ENCODE results near the gene ADORA2A.

The ADORA2A gene

DNA sequence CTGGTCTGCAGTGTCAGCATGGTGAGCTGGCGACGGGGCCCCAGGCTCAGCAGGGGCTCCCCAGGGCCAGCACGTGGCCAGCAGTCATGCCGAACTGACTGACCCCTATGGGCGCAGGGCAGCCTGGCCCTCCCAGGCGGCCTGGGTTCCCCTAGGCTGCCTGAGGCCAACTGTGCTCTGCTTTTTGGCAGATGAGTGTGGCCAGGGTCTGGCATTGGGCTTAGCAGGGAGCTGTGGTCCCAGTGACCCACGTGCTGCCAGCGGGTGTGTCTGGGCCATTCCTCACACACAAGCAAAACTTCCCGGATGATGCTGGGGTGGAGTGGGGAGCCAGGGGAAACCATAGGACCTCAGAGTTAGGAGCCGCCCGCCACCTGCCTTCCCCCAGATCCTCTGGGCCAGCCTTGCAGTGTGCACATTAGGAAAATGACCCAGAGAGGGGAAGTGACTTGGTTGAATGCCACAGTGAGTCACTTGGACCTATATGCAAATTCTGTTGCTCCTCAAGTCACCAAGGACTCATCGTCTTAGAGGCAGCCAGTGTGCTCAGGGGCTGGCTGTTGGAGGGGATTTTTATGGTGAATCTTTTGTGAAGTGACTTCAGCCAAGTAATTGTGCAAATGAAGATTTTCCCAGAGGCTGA lies 6.5 kb downstream of the ADORA2A start:
- no peak for DNase-seq

DNA sequence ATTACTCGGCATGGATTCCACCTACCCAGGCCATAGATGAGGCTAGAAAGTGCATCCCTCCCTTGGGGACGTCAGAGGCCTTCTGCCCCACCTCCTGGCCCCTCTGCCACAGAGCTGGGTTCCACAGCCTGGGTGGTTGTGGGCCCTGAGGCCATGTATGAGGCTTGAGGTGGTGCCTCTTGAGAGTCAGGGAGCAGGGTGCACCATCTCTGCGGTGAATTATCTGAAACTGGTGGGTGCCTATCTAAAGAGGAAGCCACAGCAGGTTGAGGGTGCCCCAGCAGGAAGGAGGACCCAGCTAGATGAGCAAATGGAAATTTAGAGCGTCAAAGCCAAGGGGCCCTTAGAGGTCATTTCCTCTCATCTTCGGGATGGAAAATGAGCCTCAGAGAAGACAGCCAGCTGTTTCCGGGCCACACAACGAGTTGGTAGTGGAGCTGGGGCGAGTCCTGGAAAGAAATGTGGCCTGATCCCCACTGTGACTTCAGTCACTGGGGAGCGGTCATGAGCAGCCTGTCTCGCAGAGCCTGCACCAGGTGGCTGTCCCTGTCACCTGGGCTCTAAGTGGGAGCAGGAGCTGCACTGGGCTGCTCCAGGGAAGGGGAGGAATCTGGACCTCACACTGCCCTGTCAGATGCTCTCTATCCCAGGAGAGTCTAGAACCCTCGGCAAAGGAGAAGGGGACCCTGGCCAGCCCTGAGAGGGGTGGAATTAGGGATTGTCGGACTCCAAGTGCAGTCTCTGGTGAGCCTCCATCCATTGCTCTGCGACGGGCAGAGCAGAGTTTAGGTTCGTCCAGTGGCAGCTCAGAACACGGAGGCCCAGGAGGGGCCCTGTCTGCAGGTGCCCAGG lies 7.3 kb downstream of the ADORA2A start:
- peak; percentile 41 for DNase-seq

DNA sequence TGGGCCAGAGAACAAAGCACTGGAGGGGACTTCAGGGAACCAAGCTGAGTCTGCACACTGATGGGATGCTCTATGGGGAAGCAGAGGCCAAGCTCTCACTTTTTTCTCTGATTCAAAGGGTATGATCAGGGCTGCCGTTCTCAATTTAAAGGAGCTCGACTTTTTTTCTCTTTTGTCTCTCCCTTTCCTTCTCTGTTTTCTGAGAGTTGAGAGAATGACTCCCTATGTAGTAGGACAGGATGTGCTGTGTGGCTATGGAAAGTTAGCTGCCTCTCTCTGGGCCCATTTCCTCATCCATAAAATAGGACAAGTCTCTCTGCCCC lies 7.9 kb downstream of the ADORA2A start:
- no peak for DNase-seq

DNA sequence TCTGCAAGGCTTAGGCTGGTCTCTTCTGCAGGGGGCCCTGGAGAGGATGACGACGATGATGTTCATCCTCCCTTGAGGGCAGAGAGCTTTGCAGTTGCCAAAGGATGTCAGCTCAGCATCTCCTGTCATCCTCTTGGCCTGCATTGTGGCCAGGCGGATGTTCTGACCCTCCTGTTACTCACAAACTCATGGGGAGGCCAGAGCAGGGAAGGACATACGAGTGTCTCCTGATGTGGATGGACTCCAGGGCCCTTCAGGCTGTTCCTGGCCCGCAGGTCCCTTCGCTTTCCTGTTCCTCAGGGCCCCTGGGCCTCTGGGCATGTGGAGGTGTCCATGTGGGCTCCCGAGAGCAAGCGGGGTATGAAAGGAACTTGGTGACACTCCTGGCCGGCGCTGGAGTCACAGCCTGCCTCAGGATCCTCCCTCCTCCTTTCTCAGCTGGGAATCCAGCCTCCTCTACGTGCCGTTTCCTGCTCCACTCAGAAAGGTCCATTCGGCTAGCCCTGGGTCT lies 8.5 kb downstream of the ADORA2A start:
- DNase-seq, result no peak

DNA sequence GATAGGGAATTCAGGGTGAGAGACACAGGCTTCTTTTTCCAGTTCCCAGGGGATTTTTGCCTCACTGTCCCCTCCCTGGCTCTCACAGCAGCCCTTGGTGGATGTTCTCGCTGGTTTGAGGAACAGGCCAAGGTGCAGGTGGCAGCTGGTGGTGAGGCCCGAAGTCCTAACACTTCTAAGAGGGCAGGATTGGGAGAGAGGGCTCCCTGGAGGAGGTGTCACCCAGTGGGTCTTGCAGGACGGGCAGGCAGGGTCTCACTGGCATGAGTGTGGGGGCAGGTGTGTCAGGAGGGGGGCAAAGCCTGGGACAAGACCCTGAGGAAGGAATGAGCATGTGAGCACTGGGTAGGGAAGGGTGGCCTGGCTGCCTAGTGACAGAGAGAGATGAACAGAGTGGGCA lies 9.2 kb downstream of the ADORA2A start:
- DNase-seq, result no peak

DNA sequence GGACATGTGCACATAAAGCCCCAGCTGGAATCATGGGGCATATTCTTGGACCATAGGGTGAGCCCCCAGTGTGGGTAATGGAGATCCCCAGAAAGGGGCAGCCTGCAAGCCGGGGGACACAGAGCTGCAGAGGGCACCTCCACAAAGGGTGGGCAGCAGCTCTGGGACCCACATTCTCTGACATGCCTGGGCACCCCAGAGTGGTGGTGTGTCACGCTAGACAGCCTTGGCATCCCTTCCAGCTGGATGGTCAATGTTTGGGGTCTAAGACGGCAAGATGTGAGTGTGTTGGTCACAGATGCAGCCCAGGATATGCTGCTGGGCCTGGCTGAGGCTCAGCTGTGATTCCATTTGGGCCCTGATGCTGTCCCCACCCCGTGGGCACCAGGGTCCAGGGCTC lies 9.7 kb downstream of the ADORA2A start:
- DNase-seq, result no peak

DNA sequence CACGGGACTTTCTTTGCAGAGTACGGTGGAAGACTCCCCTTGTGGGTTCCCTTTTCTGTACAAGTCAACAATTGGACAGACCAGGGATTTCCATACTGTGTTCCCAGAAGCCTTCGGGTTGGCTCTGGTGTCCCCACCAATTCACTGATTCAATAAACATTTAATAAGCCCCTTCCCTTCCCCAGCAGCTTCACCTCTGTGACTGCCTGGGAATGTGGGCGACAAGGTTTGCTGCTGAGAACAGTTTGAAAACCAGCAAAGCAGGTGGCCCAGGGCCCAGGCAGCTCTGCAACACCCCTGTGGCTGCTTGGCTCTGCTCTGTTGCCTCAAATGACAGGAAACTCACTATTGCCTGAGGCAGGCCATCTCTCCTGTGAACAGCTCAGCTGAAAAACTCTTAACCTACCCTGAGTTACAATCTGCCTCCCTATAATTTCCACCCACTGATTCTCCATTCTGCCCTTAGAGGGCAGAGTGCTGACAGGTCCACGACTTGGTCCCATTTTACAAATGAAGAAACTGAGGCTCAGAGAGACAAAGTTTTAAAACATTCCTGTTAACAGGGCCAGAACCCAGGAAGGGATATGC lies 10.4 kb downstream of the ADORA2A start:
- no peak for DNase-seq

DNA sequence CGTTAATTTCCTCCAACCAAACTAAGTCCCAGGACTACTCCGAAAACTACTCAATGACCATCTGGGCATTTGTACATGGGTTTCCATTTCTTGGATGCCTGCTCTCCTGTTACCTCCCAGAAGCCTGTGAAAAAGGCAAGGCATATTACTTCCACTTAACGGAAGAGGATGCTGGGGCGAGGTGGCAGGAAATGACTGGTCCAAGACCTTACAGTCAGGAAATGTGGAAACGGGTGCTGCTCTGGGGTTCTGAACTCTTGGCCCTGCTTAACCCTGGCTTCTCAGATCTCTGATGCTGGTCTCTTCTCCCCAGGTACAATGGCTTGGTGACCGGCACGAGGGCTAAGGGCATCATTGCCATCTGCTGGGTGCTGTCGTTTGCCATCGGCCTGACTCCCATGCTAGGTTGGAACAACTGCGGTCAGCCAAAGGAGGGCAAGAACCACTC lies 12.9 kb downstream of the ADORA2A start:
- no peak for DNase-seq

DNA sequence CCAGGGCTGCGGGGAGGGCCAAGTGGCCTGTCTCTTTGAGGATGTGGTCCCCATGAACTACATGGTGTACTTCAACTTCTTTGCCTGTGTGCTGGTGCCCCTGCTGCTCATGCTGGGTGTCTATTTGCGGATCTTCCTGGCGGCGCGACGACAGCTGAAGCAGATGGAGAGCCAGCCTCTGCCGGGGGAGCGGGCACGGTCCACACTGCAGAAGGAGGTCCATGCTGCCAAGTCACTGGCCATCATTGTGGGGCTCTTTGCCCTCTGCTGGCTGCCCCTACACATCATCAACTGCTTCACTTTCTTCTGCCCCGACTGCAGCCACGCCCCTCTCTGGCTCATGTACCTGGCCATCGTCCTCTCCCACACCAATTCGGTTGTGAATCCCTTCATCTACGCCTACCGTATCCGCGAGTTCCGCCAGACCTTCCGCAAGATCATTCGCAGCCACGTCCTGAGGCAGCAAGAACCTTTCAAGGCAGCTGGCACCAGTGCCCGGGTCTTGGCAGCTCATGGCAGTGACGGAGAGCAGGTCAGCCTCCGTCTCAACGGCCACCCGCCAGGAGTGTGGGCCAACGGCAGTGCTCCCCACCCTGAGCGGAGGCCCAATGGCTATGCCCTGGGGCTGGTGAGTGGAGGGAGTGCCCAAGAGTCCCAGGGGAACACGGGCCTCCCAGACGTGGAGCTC lies 13.5 kb downstream of the ADORA2A start:
- no peak for DNase-seq

DNA sequence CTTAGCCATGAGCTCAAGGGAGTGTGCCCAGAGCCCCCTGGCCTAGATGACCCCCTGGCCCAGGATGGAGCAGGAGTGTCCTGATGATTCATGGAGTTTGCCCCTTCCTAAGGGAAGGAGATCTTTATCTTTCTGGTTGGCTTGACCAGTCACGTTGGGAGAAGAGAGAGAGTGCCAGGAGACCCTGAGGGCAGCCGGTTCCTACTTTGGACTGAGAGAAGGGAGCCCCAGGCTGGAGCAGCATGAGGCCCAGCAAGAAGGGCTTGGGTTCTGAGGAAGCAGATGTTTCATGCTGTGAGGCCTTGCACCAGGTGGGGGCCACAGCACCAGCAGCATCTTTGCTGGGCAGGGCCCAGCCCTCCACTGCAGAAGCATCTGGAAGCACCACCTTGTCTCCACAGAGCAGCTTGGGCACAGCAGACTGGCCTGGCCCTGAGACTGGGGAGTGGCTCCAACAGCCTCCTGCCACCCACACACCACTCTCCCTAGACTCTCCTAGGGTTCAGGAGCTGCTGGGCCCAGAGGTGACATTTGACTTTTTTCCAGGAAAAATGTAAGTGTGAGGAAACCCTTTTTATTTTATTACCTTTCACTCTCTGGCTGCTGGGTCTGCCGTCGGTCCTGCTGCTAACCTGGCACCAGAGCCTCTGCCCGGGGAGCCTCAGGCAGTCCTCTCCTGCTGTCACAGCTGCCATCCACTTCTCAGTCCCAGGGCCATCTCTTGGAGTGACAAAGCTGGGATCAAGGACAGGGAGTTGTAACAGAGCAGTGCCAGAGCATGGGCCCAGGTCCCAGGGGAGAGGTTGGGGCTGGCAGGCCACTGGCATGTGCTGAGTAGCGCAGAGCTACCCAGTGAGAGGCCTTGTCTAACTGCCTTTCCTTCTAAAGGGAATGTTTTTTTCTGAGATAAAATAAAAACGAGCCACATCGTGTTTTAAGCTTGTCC lies 14.3 kb downstream of the ADORA2A start:
- DNase-seq, result no peak

DNA sequence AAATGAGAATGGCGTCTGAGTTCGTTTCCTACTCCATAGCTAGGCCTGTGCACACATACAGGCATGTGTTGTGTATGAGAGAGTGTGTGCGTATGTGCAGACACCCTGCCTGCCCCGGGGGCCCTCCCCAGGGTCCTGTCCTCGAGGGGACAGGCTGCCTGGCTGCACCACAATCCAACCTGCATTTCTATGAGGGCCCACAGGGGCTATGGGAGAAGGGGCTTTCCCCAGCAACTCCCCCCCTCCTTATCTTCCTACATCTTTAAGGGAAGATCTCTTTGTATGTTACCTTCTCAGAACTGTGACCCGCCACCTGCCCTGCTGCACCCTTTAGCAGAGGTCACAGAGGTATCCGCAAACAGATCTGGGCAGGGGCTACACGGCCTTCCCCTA lies 14.9 kb downstream of the ADORA2A start:
- DNase-seq, result no peak

DNA sequence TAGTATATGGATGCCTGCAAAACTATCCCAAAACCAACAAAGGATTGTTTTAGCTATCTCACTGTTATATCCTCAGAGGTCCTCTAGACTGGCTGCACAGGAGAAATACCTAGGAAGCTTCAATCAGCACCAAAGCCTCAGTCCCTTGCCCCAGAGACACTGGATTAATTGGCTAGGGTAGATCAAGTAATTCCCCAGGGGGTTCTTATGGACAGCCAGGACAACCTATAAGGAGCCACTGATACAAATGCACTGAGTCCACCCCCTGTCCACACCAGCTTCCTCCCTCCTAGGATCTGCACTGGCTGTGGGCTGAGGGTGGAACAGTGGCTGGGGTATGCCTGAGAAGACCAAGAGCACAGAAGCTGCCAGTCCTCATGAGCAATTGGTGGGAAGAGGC lies 16.3 kb downstream of the ADORA2A start:
- no peak for DNase-seq

DNA sequence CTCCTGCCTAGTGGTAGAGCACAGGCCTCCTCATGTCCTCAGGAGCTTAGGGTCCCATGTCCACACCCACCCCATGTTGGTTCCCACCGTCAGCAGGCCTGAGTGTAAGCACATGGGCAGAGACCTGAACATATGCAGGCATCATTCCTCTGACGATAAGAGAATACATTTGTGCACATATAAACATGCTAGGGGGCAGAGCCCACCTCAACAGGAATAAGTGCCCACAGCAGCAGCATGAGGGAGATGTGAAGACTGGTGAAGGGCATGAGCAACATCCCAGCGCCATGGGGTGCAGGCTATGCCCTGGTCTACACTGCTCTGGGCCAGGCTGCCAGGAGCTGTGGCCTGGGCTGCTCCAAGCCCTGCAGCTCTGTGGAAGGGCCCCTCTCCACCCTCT lies 16.9 kb downstream of the ADORA2A start:
- DNase-seq, result no peak

DNA sequence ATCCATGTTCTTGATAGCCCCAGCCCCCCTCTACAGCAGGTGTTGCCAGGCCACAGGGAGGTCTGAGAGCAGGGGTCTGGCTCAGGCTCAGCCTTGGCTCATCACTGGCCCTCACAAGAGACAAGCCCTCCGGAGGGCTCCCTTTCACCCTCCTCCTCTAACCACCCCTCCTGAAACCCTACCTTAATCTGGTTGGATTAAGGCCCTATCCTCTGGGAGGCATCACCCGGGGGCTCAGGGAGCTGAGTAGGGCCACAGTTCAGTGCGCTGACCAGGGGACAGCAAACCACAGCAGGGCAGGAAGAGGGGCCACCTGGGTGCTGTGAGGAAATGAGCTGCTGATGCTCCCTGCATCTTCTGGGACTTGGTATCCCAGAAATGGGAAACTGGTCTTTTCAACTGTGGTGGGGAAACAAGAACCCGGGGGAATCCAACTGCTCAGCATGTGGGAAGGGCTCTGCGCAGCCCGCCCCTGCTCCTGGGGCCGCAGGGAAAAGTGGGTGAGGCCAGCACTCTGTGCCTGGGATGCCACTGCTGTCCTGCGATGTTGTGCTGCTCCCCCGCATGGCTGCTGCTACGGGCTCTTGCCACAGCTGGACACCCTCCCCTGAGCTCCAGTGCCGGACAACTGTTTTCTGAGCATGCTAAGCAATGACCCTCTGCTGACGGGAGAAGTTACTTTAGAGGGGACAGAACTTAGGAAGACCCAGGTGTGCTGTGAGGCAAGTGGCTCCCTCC lies 17.5 kb downstream of the ADORA2A start:
- no peak for DNase-seq

DNA sequence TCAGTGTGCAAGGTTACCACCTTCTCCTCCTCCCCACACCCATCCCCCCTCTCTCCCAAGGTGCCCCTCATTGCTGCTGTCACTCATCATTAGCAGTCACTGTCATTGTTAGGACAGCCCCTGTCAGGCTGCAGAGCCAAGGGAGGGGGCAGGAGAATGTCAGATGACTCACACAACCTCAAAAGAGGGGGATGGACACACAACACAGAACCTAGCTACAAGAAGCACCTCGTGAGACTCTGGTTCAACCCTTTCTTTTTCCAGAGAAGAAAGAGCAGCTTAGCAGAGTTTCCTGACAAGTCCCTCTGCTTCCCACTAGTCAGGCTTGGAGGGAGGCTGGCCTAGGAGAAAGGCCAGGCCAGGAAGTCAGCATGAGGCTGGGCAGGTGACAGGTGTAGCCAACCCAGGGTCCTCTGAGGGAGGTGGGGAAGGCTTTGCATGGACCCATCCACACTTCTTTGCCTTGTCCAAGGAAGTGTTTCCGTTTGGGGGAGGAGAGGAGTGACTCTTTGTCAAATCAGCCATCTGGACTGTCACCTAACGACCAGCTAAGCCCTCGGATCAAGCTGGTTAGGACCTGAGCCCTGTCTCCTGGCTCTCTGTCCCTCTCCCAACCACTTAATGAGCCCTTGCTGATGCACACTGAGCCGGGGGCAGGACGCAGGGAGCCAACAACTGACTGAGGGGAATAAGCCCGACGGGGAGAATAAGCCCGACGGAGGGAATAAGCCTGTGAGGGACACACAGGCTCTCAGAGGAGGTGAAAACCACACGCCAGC lies 18.3 kb downstream of the ADORA2A start:
- DNase-seq, result peak; percentile 68

DNA sequence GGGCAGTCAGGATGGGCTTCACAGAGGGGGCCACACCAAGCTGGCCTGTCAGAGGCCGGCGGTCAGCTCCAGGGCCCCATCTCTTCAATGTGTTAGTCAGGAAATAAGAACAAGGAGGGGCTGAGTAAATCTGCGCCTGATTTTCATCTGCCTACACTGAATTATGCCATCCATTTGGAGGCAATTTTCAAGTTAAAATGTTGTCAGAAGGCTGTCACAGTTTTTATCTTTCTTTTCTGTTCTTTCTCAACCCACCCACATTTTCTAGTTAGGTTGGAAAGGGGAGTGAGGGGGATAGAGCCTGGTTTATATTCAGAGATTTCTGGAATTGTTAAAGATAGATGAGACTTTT lies 18.8 kb downstream of the ADORA2A start:
- no peak for DNase-seq

DNA sequence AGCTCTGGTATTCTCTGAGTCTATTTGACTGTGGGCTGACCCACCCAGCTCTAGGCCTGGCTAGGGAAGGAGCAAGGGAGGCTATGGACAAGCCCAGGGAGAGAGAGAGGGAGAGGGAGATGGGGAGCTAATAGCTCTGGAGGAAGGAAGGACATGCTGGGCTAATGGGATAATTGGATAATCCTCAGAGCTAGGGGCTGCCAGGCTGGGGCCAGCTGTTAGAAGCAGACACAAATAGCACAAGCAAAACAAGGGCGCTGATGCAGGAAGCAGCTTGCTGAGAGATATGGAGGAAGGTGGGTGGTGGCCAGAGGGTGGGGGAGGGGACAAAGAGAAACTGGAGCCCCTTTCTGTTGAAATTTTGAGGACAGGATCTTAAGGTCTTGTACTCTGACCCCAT lies 23.2 kb downstream of the ADORA2A start:
- peak; percentile 80 for DNase-seq

DNA sequence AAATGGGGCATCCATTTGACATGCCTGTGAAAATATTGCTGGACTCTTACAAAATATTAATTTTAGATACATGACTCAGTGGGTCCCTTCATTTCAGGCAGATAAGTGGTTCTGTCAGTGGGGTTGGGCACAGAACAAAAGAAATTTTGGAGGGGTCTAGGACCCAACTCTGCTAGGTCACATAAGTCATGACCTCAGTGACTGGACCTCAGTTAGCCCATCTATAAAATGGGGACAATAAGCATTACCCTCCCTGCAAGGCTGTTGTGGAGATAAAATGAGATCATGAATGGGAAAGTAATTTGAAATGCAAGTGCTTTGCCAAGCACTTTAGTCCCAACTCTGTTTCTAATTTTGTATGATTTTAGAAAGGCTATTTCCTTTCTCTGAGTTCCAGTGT lies 23.8 kb downstream of the ADORA2A start:
- no peak for DNase-seq

DNA sequence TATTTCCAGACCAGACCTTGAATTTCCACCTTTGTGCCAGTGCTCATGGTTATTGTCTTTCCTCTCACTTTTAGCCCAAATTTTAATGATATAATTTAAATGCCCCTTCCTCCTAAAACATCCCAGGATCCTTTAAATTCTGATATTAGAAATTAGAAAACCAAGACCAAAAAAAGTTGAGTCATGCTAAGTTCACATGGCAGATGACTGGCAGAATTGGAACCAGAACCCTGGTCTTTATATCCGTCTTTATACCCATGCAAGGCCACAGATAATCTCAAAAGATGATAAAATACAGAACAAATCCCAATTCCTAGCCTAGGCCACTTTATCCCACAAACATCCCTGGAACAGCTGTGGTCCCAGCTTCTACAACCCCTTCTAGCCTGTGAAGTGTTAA lies 26.5 kb downstream of the ADORA2A start:
- no peak for DNase-seq

DNA sequence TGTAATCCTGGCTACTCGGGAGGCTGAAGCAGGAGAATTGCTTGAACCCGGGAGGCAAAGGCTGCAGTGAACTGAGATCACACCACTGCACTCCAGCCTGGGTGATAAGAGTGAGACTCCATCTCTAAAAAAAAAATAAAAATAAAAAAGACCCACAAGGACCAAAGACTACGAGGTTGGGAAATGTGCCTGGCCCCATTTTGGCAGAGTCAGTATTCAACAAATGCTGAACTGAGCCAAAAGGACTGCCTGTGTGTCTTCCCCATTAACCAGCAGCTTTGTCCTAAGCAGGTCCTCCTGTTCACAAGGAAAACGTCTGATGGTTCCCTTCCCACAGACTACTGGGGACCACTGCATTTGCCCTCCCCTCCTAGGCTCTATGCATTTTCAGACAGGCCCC lies 27.6 kb downstream of the ADORA2A start:
- no peak for DNase-seq

All from eye (tissue), 1 donor.